GM12865 (cell line): ENCODE measurements around the gene AREL1.

Source experiments
- DNase-seq: peaks from one replicate; pipeline ENCODE4 v3.0.0; 2010; ENCODE audit warnings: low read depth
- H3K4me3 ChIP-seq: 2 replicates; pipeline ENCODE4 v1.5.1; 2011; ENCODE audit warnings: mild to moderate bottlenecking, low read depth, low read length, control low read depth
- TF ChIP-seq, protein P1 (sequence below): IDR thresholded peaks from 2 replicates; pipeline ENCODE4 v1.5.1; 2011; ENCODE audit warnings: low read length, control low read depth, low read depth, inconsistent platforms; ENCODE audit not compliant: insufficient read depth; ENCODE audit errors: missing control alignments

AREL1 gene

DNA sequence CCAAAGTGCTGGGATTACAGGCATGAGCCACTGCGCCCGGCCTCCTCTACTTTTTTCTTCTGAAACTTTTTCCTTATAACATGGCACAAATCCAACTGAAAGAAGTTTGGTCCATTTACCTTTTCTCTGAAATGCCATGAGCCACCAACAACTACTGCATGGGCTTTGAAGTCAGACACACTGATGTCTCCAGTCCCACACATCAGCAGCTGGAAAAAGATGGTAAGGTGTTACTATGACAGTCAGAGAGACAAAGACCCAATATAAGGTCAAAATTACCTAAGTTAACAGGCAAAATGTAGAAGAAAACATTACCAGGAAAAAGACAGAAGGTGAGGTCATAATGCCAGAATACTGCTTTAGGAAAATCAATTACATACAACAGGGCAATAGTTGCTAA, 48.2 kb downstream of the AREL1 start:
- no peak for DNase-seq
- no peak overlapping the region for H3K4me3 ChIP-seq
- TF ChIP-seq, protein P1, sequence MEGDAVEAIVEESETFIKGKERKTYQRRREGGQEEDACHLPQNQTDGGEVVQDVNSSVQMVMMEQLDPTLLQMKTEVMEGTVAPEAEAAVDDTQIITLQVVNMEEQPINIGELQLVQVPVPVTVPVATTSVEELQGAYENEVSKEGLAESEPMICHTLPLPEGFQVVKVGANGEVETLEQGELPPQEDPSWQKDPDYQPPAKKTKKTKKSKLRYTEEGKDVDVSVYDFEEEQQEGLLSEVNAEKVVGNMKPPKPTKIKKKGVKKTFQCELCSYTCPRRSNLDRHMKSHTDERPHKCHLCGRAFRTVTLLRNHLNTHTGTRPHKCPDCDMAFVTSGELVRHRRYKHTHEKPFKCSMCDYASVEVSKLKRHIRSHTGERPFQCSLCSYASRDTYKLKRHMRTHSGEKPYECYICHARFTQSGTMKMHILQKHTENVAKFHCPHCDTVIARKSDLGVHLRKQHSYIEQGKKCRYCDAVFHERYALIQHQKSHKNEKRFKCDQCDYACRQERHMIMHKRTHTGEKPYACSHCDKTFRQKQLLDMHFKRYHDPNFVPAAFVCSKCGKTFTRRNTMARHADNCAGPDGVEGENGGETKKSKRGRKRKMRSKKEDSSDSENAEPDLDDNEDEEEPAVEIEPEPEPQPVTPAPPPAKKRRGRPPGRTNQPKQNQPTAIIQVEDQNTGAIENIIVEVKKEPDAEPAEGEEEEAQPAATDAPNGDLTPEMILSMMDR: no peak

DNA sequence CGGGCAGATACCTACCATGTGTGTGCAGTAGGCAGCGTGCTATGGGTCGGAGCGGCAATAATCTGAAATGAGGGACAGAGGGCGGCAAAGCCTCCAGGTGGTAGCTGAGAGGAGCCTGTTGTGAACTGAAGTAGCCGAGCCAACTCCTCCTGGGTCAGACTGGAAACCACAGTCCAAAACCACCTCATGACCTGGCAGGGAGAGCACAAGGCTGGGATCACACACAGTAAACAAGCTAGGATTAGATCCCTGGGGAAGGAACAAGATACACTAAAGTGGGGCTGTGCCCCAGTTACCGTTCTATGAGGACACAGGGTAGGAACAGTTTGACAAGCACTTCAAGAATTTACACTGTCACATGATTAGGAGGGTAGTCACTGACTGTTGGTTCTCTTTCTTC, 49.0 kb downstream of the AREL1 start:
- no peak for DNase-seq
- H3K4me3 ChIP-seq: no peak overlapping the region
- TF ChIP-seq, protein P1: no peak

DNA sequence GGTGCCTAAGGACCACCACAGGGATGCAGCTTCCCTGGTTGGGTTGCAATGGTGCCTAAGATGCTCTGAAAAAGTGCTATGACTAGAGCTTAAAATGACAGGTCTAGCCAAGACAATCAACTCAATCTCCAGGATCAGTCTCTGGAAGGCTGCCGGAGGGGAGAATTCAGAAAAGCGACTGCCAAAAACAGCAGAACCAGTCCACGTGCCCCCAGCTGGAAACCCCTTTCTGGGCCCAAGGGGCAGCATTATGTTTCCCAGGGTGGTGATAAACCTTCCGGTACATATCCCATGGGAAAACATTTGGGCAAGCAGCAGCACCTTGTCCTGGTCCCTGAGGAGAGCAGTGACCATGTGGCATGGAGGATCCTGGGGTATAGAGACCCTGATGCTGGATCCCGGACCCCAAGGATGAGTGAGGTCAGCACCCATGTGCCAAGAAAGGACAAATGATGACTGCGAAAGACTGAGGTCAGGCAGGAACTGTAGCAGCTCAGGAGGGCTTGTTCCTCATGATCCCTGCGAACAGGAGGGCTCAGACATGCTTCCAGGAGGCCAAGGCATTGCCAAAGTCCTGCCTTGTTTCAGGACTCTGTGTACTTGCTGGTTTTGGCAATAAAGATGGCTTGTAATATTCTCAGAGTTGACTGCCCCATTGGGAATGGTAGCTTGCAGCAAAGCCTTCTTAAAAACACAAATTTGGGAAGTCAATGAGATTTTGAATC, 51.0 kb downstream of the AREL1 start:
- no peak for DNase-seq
- no peak overlapping the region for H3K4me3 ChIP-seq
- TF ChIP-seq, protein P1: no peak

DNA sequence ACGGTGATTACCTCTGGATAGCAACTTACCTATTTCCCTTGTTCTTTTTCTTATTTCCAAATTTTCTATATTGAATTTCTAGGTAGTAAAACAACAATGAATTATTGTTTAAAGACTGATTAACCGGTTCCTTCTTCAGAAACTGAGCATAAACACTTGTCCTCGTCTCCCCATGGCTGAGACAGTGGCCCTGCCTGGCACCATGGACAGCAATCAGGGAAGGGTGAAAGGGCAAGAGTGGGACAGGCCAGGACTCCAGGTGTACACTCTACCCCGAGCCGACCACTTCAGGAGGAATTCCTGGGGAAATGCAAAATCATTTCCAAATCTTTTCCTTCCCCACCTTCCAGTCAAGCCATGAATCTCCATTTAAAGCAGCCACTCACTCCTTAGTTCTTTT, 52.0 kb downstream of the AREL1 start:
- TF ChIP-seq, protein P1: no peak
- DNase-seq: no peak
- no peak overlapping the region for H3K4me3 ChIP-seq

DNA sequence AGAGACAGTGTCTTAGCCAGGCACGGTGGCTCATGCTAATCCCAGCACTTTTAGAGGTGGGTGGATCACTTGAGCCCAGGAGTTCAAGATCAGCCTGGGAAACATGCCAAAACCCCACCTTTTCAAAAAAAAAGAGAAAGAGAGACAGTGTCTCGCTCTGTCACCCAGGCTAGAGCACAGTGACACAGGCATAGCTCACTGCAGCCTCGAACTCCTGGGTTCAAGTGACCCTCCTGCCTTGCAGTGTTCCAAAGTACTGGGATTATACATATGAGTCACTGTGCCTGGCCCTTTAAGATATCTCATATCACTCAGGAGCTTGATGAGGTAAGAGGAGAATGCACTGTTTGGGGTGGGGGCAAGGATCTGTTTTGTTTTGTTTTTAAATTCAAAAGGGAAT, 52.7 kb downstream of the AREL1 start:
- TF ChIP-seq, protein P1: no peak
- no peak for DNase-seq
- H3K4me3 ChIP-seq: no peak overlapping the region

DNA sequence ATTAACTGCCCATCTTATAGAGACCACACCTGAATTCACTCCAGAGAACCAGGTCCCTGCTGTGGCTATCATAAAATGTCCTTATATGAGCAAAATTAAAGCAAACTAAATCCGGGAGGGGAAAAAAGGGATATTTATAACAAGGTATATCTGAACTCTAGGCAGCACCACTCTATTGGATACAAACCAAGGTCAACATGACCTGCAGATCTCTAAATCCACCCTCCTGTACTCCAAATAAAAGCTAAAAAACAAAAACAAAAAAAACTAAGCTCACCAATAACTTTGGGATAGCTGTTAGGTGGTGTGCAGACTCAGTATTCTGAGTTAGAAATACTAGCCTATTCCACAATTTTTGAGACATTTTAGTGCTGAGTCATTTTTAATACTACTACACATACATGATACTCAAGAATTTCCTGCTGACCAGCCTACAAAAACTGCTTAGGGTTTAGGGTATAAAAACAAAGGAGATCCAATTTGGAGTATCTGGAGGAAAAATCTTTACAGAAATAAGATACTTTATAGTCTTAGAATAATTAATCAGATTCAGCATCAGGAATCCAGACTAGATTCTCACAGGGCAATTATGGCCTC, 54.2 kb downstream of the AREL1 start:
- DNase-seq: no peak
- no peak overlapping the region for H3K4me3 ChIP-seq
- TF ChIP-seq, protein P1: no peak

DNA sequence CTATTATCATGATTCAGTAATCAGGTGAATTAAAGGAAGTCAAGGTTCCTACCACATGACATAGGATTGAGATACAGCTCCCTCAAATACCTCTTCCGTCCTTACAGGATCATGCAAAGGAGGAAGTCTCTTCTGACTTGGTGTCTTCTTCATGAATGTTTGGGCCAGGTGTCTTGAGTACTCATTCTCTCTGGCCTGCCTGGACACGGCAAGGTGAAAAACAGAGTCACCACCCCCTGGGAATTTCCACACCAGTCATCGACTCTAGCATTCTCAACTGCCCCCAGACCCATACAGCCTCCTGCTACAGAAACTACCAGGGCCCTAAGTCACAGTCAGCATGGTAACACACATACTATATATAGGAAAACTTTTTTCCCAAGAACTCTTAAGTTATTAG, 55.9 kb downstream of the AREL1 start:
- no peak overlapping the region for H3K4me3 ChIP-seq
- peak; percentile 30 for DNase-seq
- TF ChIP-seq, protein P1: no peak
